GM19043 (cell line): ENCODE measurements around the gene KCNE1.
"Not testable (repeated sequence)": the region's sequence is repeated elsewhere in the genome, so short reads cannot be mapped to it uniquely, and the experiment has no call there.

Experiments used
- ATAC-seq: cut with Tn5 transposase; IDR thresholded peaks from one replicate; pipeline ENCODE4 v1.9.1; 2021; ENCODE audit warnings: low read depth; ENCODE audit not compliant: unreplicated experiment

KCNE1 gene

GRCh38 chr21:34428441-34428840 is 83.6 kb downstream of the KCNE1 start:
- ATAC-seq = not testable (repeated sequence)

- not testable (repeated sequence) for ATAC-seq
These were observed 84.7 kb downstream of the KCNE1 start for GRCh38 chr21:34427339-34427738.

- not testable (repeated sequence) for ATAC-seq
These were observed 88.2 kb downstream of the KCNE1 start, which contains the start of gene SMIM34 for GRCh38 chr21:34423805-34424204. Gene SMIM34 (minus strand): TSS chr21:34423951. CDS start chr21:34423839, 112 bp downstream.

GRCh38 chr21:34417448-34418077 is 94.4 kb downstream of the KCNE1 start:
- ATAC-seq = not testable (repeated sequence)

- not testable (repeated sequence) for ATAC-seq
These were observed 104.7 kb downstream of the KCNE1 start for GRCh38 chr21:34407294-34407693.

- not testable (repeated sequence) for ATAC-seq
These were observed 105.3 kb downstream of the KCNE1 start for GRCh38 chr21:34406676-34407075.

- ATAC-seq = not testable (repeated sequence)
These were observed 105.9 kb downstream of the KCNE1 start for GRCh38 chr21:34406102-34406501.

GRCh38 chr21:34405686-34406085 is 106.3 kb downstream of the KCNE1 start:
- not testable (repeated sequence) for ATAC-seq

- ATAC-seq = not testable (repeated sequence)
These were observed 107.3 kb downstream of the KCNE1 start for GRCh38 chr21:34404742-34405141.

- ATAC-seq = not testable (repeated sequence)
These were observed 111.5 kb downstream of the KCNE1 start for GRCh38 chr21:34400522-34400921.
